Endothelial cell of umbilical vein (primary cell): Measurements from ENCODE around the gene NTMT1. TPM values are rescaled to one million over a fixed set of nuclear protein-coding genes. Genes with fewer than 3 reads are reported as not detected.

Experiments used
- BruUV-seq: library from RNA; stranded (reverse); fragments of 400-500 nt; replicated peaks from 2 replicates; lab custom pipeline; 2021; lab: Mats Ljungman, UMichigan
- CTCF ChIA-PET: fragments of 300-600, 350-600 bp; sonication (Branson Sonifier 250); formaldehyde crosslinking; loops from one replicate; lab custom pipeline; 2021; ENCODE audit warnings: antibody characterized with exemption, inconsistent platforms; lab: Charles Lee
- POLR2A ChIA-PET: fragments of 300-600, 350-600 bp; sonication (Branson Sonifier 250); formaldehyde crosslinking; loops from one replicate; lab custom pipeline; 2021; ENCODE audit warnings: antibody characterized with exemption, inconsistent platforms; lab: Charles Lee
- DNase-seq: peaks from one replicate; pipeline ENCODE4 v3.0.0-alpha.2; 2011; ENCODE audit warnings: low read depth, low spot score
- FAIRE-seq: peaks from 2 replicates; lab custom pipeline; 2011; peaks lifted over from hg19 to GRCh38; lab: Jason Lieb, UNC
- H2AFZ ChIP-seq: 2 replicates; pipeline ENCODE4 v1.6.0; 2012; ENCODE audit warnings: low read depth, low read length, control low read depth, inconsistent platforms
- H3K27ac ChIP-seq: 2 replicates; pipeline ENCODE4 v1.5.1; 2011; ENCODE audit warnings: low read depth, mild to moderate bottlenecking, control low read depth, low read length, moderate library complexity; ENCODE audit not compliant: insufficient read depth
- H3K27me3 ChIP-seq, 2 experiments: 2 replicates each; pipeline versions ENCODE4 v1.6.0 to v1.6.1; 2011; ENCODE audit warnings: low read length in 2 of 2, mixed read lengths in 1 of 2; ENCODE audit not compliant: control insufficient read depth in 2 of 2, insufficient read depth in 2 of 2
- H3K36me3 ChIP-seq, 2 experiments: 2 replicates in 1 of 2; 3 replicates in 1 of 2; pipeline ENCODE4 v1.5.1; 2011; ENCODE audit warnings: low read length in 2 of 2, mild to moderate bottlenecking in 1 of 2, moderate library complexity in 1 of 2; ENCODE audit not compliant: control insufficient read depth in 2 of 2, insufficient read depth in 2 of 2; ENCODE audit errors: extremely low read depth in 1 of 2
- H3K4me1 ChIP-seq: 3 replicates; pipeline ENCODE4 v1.5.1; 2011; ENCODE audit warnings: mild to moderate bottlenecking, low read length; ENCODE audit not compliant: control insufficient read depth, insufficient read depth; ENCODE audit errors: extremely low read depth
- H3K4me2 ChIP-seq: 2 replicates; pipeline ENCODE4 v1.6.1; 2011; ENCODE audit warnings: low read length, control low read depth, mixed read lengths; ENCODE audit not compliant: insufficient read depth
- H3K4me3 ChIP-seq, 3 experiments: fragments of 200-600 bp in 1 of 3; sonication (generic), shearing (Covaris generic) in 1 of 3; replicated peaks in 1 of 3; 2 replicates each; pipeline ENCODE4 v1.5.1; 2011 to 2016; ENCODE audit warnings: control low read depth in 3 of 3, low read length in 3 of 3, mild to moderate bottlenecking in 2 of 3, inconsistent platforms in 1 of 3, low read depth in 1 of 3, moderate library complexity in 1 of 3; ENCODE audit not compliant: insufficient read depth in 1 of 3
- H3K79me2 ChIP-seq: 2 replicates; pipeline ENCODE4 v1.6.0; 2012; ENCODE audit warnings: low read length, inconsistent platforms; ENCODE audit not compliant: control insufficient read depth, insufficient read depth
- H3K9ac ChIP-seq: replicated peaks from 2 replicates; pipeline ENCODE3; 2011; ENCODE audit warnings: low read length, control low read depth; ENCODE audit not compliant: insufficient read depth; ENCODE audit errors: extremely low read depth
- H3K9me1 ChIP-seq: replicated peaks from 3 replicates; pipeline ENCODE4 v1.6.0; 2011; ENCODE audit warnings: mild to moderate bottlenecking, low read length; ENCODE audit not compliant: control insufficient read depth, insufficient read depth; ENCODE audit errors: extremely low read depth
- H3K9me3 ChIP-seq: replicated peaks from 2 replicates; pipeline ENCODE4 v1.5.1; 2012; ENCODE audit warnings: low read length, inconsistent platforms; ENCODE audit not compliant: control insufficient read depth, insufficient read depth
- H4K20me1 ChIP-seq: replicated peaks from 2 replicates; pipeline ENCODE3; 2011; ENCODE audit warnings: mild to moderate bottlenecking, low read length; ENCODE audit not compliant: control insufficient read depth, insufficient read depth; ENCODE audit errors: extremely low read depth
- CTCF ChIP-seq, 2 donors: IDR thresholded peaks; 1 replicate in 1 of 2; 2 replicates in 1 of 2; pipeline ENCODE4 v1.5.1; 2011; ENCODE audit warnings: low read length in 2 of 2, mild to moderate bottlenecking in 2 of 2, moderate library complexity in 2 of 2, control low read depth in 1 of 2, inconsistent platforms in 1 of 2, low read depth in 1 of 2; ENCODE audit not compliant: insufficient read depth in 1 of 2; ENCODE audit errors: extremely low read depth in 1 of 2
- MAX ChIP-seq: IDR thresholded peaks from 2 replicates; pipeline ENCODE4 v1.6.1; 2011; ENCODE audit not compliant: insufficient read depth, insufficient read length
- POLR2A ChIP-seq: IDR thresholded peaks from 2 replicates; pipeline ENCODE4 v1.6.1; 2012; ENCODE audit warnings: low read depth, mild to moderate bottlenecking, control low read depth, low read length
- POLR2AphosphoS5 ChIP-seq: IDR thresholded peaks from 2 replicates; pipeline ENCODE4 v1.6.1; 2012; ENCODE audit warnings: low read depth, mild to moderate bottlenecking, control low read depth, low read length, moderate library complexity; ENCODE audit not compliant: insufficient read depth
- dilution Hi-C: fragments of 300-500 bp; cut with MboI; formaldehyde crosslinking; loops from one replicate; pipeline ENCODE4 v1.15.0; 2019; ENCODE audit warnings: low sequenced_read_pairs; ENCODE audit not compliant: extremely low pct_ligation_motif_present
- intact Hi-C: fragments of 100-400 bp; cut with micrococcal nuclease; formaldehyde crosslinking; loops from one replicate; pipeline ENCODE4 v1.10.0; 2022
- polyA plus RNA-seq, 4 experiments: library from polyadenylated mRNA; depleted of rRNA in 3 of 4; stranded (reverse) in 3 of 4; unstranded in 1 of 4; fragments of >200 nt; gene quantifications; 2 replicates each; pipeline versions ENCODE4 v1.2.1 to v1.2.3, GENCODE V29; 2011 to 2012; ENCODE audit warnings: missing spikeins in 1 of 4
- total RNA-seq: library from RNA; stranded (reverse); gene quantifications from 2 replicates; pipeline ENCODE4 v1.2.3, GENCODE V29; 2021

Gene NTMT1
- total and polyA plus RNA-seq, 2 donors (not counting 3 experiments of a cell fraction or from before 2014, with no cell fraction given) = 47.6 to 58.3 TPM

DNA sequence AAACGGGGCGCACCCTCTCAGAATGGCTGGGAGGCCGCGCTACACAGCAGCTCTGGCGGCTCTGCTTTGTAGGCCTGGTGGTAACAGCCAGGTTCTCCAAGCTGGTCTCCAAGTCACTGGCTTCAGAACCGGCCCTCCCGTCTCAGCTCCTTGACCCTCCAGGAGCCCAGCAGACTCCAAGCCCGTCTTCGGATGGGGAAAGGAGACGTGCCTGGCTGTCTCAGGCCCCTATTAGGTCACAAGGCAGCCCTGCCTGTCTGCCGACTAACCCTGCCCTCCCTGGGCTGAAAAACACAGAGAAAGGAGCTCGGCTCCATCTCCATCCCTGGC, 13.8 kb downstream of the NTMT1 start:
- Histone ChIP-seq H3K4me1 (peaks cover 10% of the 10 kb centered on the region), H3K36me3 (peaks cover 11 to 35% of the 10 kb centered on the region in 2 experiments), H3K4me2 (no peak overlapping the region), H3K9me3 (no peaks in the 10 kb centered on the region), H3K9ac (no peak overlapping the region), H3K27ac (no peak overlapping the region), H4K20me1 (no peaks in the 10 kb centered on the region), H3K27me3 (no peaks in the 10 kb centered on the region), H3K79me2 (peaks cover 24% of the 10 kb centered on the region), H3K4me3 (no peak overlapping the region), H3K9me1 (no peaks in the 10 kb centered on the region), H2AFZ (no peak overlapping the region)
- no peak for FAIRE-seq
- CTCF ChIA-PET = interaction anchor here (1.0 to 4.7 kb wide), 7 partner anchors 13 to 508 kb away, joined by 3 to 27 read pairs (median 5); partner anchors contain the start of genes C9orf50 and NTMT1
- dilution Hi-C loops (no loop called here), intact Hi-C loops (no loop called here)
- POLR2A ChIA-PET = interaction anchor here (0.7 kb wide), 1 partner anchor 358 kb away, joined by 3 read pairs; no protein-coding TSS in a partner anchor
- no peak for DNase-seq
- no TSS peak for BruUV-seq
- no peak for TF ChIP-seq CTCF (IDR thresholded peaks at IDR 0.05; ENCODE audit: extremely low read depth in 1 of 2, insufficient read depth in 1 of 2, low read depth in 1 of 2, low read length in 2 of 2)
- no peak for TF ChIP-seq POLR2AphosphoS5
- no peak for TF ChIP-seq POLR2A
- TF ChIP-seq MAX = no peak
